Neutrophil (primary cell): ENCODE measurements around the gene SPOCK3.
"Not testable (repeated sequence)": the region's sequence is repeated elsewhere in the genome, so short reads cannot be mapped to it uniquely, and the experiment has no call there.

Source experiments
- H3K27ac ChIP-seq: fragments of 200-600 bp; sonication (generic); 2 replicates; pipeline ENCODE4 v1.5.1; 2016; ENCODE audit warnings: mild to moderate bottlenecking, moderate library complexity
- H3K27me3 ChIP-seq: fragments of 200-600 bp; sonication (generic); 2 replicates; pipeline ENCODE4 v1.6.0; 2016; ENCODE audit warnings: mild to moderate bottlenecking
- H3K36me3 ChIP-seq: fragments of 200-600 bp; sonication (generic); 2 replicates; pipeline ENCODE4 v1.5.1; 2017
- H3K4me1 ChIP-seq, 2 experiments: fragments of 200-600 bp in 1 of 2; sonication (generic) in 1 of 2; 1 replicate in 1 of 2; 2 replicates in 1 of 2; pipeline versions ENCODE4 v1.5.1 to v1.6.1; 2013 to 2016; ENCODE audit warnings: low read depth in 1 of 2, low read length in 1 of 2, mild to moderate bottlenecking in 1 of 2, moderate library complexity in 1 of 2; ENCODE audit not compliant: control insufficient read depth in 1 of 2, insufficient read depth in 1 of 2
- H3K4me3 ChIP-seq, 2 experiments: fragments of 200-600 bp in 1 of 2; sonication (generic) in 1 of 2; 1 replicate in 1 of 2; 2 replicates in 1 of 2; pipeline ENCODE4 v1.5.1; 2013 to 2016; ENCODE audit warnings: low read depth in 1 of 2, low read length in 1 of 2, mild to moderate bottlenecking in 1 of 2, moderate library complexity in 1 of 2
- H3K9me3 ChIP-seq: fragments of 200-600 bp; sonication (generic); 2 replicates; pipeline ENCODE4 v1.5.1; 2016
- TF ChIP-seq, protein P1 (sequence below): fragments of 200-600 bp; sonication (generic); IDR thresholded peaks from 2 replicates; pipeline ENCODE4 v1.5.1; 2016; ENCODE audit warnings: antibody characterized with exemption

Gene SPOCK3

GRCh38 chr4:166886718-166887117 is 347.6 kb downstream of the SPOCK3 start:
- no peak overlapping the region for H3K4me3 ChIP-seq
- H3K36me3 ChIP-seq = no peaks in the 10 kb centered on the region
- H3K27ac ChIP-seq = no peak overlapping the region
- no peaks in the 10 kb centered on the region for H3K27me3 ChIP-seq
- TF ChIP-seq, protein P1, sequence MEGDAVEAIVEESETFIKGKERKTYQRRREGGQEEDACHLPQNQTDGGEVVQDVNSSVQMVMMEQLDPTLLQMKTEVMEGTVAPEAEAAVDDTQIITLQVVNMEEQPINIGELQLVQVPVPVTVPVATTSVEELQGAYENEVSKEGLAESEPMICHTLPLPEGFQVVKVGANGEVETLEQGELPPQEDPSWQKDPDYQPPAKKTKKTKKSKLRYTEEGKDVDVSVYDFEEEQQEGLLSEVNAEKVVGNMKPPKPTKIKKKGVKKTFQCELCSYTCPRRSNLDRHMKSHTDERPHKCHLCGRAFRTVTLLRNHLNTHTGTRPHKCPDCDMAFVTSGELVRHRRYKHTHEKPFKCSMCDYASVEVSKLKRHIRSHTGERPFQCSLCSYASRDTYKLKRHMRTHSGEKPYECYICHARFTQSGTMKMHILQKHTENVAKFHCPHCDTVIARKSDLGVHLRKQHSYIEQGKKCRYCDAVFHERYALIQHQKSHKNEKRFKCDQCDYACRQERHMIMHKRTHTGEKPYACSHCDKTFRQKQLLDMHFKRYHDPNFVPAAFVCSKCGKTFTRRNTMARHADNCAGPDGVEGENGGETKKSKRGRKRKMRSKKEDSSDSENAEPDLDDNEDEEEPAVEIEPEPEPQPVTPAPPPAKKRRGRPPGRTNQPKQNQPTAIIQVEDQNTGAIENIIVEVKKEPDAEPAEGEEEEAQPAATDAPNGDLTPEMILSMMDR = no peak
- H3K9me3 ChIP-seq = no peaks in the 10 kb centered on the region
- H3K4me1 ChIP-seq = no peaks in the 10 kb centered on the region

DNA sequence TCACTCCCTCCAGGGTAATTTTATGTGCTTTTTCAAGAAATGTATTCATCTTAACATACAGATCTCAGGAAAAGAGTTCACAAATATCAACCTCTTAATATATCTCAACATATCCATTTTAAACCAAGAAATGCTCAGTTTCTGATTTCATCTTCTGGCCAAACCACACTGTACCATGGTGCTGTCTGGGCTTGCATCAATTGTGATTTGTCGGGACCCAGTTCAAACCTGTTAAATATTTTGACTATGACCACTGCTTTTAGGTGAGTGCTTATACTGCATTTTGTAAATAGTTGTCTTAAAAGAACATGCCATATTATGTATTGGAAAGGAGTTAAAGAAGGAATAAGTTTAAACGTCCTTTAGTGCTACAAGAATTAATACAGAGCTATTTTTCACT is 352.1 kb downstream of the SPOCK3 start:
- TF ChIP-seq, protein P1 = no peak
- H3K27ac ChIP-seq = no peak overlapping the region
- H3K27me3 ChIP-seq = no peaks in the 10 kb centered on the region

GRCh38 chr4:166875821-166876220 is 358.5 kb downstream of the SPOCK3 start:
- TF ChIP-seq, protein P1 = no peak
- Histone ChIP-seq H3K4me3 (no peak overlapping the region), H3K27ac (no peak overlapping the region), H3K9me3 (no peaks in the 10 kb centered on the region), H3K36me3 (no peaks in the 10 kb centered on the region), H3K4me1 (no peaks in the 10 kb centered on the region), H3K27me3 (no peaks in the 10 kb centered on the region)

More for the DNA sequence above, 352.1 kb downstream of the SPOCK3 start:
- Histone ChIP-seq H3K4me3 (no peak overlapping the region), H3K9me3 (no peaks in the 10 kb centered on the region), H3K4me1 (no peaks in the 10 kb centered on the region), H3K36me3 (no peaks in the 10 kb centered on the region)

- Histone ChIP-seq H3K27me3 (no peaks in the 10 kb centered on the region), H3K4me3 (no peak overlapping the region), H3K27ac (no peak overlapping the region), H3K4me1 (no peaks in the 10 kb centered on the region), H3K9me3 (no peaks in the 10 kb centered on the region), H3K36me3 (no peaks in the 10 kb centered on the region)
- TF ChIP-seq, protein P1 = no peak
These were observed 372.3 kb downstream of the SPOCK3 start for GRCh38 chr4:166862032-166862431.

DNA sequence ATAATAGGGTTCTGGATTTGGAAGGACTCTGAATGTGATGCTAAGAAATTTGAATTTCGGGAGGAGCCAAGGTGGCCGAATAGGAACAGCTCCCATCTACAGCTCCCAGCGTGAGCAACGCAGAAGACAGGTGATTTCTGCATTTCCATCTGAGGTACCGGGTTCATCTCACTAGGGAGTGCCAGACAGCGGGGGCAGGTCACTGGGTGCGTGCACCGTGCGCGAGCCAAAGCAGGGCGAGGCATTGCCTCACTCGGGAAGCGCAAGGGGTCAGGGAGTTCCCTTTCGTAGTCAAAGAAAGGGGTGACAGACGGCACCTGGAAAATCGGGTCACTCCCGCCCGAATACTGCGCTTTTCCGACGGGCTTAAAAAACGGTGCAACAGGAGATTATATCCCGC is 383.9 kb downstream of the SPOCK3 start:
- H3K9me3 ChIP-seq, H3K27ac ChIP-seq, H3K36me3 ChIP-seq, H3K27me3 ChIP-seq, H3K4me3 ChIP-seq, H3K4me1 ChIP-seq: not testable (repeated sequence)

- TF ChIP-seq, protein P1 = no peak
- no peaks in the 10 kb centered on the region for H3K36me3 ChIP-seq
- no peak overlapping the region for H3K4me3 ChIP-seq
- H3K9me3 ChIP-seq = peaks cover 10% of the 10 kb centered on the region
- H3K27me3 ChIP-seq = no peaks in the 10 kb centered on the region
- H3K4me1 ChIP-seq = no peaks in the 10 kb centered on the region
- H3K27ac ChIP-seq = no peak overlapping the region
These were observed 387.4 kb downstream of the SPOCK3 start for GRCh38 chr4:166846939-166847338.
